ENCODE measurements around the gene RNU6-8.

RNU6-8 gene

DNA sequence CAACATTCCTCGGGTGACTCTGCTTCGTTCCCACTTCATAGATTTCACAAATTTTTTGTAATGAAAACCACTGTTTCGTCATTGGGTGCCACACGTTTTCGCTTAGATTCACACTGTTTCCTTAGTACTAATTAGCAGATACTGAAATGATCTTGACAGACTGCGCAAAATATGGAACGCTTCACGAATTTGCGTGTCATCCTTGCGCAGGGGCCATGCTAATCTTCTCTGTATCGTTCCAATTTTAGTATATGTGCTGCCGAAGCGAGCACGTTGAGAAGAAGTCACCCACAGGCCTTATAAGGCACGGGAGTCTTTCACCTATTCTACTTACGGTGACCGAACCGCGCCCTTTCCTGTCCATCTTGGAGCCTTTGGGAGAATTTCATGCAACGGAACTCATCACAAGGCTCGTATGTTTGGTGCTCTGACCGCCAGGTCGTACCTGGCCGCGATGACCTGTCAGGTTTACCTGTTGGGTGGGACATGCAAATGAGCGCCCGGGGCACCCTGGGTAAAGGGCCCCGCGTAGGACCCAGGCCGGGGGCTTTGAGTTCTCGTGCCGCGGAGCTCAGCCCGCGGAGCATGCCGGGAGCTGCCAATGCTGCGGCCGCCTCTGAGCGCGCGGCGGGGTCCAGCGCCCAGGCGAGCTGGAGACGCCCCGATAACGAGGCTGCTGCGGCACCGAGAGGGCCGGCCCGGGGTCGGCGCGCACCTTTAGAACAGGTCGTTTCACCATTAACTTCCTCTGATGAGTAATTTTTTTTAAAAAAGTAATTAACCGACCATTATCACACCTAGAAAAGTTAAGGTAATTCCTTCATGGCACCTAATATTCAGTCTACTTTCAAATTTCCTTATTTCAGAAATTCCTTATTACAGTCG is at the start of gene RNU6-8:
Gene RNU6-8, minus strand, starts transcription at position 272 of the 885 bp plus-strand sequence.
- peak; percentile 98 for DNase-seq

DNA sequence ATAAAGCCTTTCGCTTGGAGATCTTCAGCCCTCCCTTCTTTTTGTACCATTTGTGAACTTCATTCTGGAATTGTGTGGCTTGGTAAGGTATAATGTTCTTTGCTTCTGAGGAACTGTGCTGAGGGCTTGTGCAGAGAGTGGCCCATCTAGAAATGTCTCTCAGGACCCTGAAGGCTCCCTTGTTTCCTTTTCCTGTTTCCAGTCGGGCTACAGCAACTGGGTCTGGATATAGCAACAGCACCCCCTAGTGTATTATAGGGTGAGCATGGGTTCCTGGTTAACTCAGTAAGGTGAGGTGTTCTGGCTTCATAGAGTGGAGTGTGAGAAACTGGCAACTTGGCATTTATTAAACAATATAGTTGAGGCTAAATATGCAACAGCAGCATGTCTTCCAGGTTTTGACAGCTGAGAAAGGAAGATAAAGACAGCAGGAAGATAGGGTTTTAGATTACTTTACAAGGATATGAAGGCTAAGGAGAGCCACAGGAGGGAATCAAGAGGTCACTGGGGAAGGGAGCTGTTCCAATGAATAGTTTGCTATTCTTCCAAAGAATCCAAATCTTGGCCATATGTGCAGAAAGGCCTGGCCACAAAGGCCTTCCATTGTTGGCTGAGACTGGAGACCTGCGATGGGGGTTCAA is 49.1 kb upstream of the RNU6-8 start:
- peak; percentile 76 for DNase-seq

DNA sequence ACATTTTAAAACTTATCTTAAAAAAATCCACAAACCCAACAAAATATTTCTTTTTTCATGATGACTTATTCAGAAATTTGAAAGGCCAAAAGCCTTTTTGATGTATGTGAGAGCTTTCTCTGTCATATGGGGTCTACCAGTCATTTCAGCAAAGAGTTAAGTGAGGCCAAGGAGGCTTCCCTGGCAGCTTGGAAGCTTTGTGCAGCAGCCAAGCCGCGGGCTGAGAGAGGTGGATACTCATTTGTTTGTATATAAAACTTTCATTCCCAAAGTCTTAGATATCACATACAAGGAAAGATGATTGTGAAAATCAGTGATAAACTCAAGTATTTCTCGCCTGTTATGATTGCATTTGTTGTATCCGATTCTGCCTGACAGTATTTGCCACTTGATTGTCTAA is 48.5 kb upstream of the RNU6-8 start:
- DNase-seq: no peak

DNA sequence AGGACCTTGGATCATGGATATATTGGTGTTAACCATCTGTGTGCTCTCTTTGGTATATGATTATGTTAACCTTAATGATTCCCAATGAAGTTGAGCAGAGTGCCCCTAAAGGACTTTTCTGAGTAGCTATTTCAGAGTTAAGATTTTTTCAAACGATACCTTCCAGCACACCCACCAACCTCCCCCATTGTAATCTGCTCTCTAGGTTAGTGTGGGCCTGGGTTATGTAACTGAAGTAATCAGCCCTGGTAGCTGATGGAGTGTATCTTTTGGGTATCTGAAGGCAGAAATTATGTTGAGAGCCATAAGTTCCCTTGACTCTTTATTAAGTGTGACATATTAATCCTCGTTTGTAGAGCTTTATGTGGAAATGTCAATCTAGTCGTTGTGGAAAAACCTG is 47.6 kb upstream of the RNU6-8 start:
- DNase-seq: no peak

DNA sequence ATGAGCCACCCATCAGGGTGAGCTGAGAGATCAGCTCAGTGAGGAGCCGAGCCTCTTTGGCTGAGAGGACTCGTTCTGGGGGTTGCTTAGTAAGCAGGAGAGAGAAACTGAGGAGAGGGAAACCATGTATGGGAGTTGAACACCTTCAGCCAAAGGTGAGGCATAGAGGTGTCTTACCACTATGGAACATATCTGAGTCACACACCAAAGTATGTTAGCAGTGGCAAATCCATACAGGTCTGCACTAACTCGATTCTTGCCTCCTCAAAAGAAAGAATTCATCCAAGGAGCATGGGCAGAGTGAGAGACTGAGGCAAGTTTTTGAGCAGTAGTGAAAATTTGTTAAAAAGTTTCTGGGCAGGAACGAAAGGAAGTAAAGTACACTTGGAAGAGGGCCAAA is 46.7 kb upstream of the RNU6-8 start:
- no peak for DNase-seq

DNA sequence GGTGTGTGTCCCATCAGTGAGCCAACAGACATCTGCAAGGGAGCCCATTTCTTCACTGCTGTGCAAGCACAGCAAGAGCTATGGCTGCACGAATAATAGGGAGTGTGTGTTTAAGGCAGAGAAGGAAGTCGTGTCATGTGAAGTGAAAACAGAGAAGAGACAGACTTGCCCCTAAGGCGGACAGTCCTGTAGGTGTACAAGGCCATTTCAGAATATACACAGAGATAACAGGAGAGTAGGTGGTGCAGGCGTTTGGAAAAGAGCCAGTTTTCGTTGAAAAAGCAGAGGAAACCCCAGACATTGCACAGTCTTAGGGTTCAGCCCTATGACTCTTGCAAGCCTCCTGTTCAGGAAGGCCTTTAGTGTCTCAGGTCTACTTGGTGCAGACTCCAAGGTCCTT is 46.3 kb upstream of the RNU6-8 start:
- no peak for DNase-seq

DNA sequence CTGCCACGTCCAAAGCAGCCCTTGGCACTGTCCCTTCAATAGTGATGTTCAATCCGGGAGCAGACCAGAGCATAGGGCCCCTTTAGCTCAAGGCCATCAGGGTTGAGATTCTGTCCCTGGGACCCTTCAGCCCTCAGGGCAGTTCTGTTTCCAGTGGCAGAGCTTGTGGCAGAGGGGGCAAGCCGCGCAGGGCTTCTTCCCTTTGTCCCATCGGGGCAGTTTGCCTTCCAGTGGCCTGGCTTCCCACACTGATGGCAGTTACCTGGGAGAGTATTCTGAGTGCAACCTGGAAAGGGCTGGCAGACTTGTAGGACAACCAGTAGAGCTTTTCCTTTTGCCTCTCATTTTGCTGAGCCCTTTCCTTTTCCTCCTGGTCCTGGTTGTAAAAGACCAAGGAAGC is 43.7 kb upstream of the RNU6-8 start:
- no peak for DNase-seq

DNA sequence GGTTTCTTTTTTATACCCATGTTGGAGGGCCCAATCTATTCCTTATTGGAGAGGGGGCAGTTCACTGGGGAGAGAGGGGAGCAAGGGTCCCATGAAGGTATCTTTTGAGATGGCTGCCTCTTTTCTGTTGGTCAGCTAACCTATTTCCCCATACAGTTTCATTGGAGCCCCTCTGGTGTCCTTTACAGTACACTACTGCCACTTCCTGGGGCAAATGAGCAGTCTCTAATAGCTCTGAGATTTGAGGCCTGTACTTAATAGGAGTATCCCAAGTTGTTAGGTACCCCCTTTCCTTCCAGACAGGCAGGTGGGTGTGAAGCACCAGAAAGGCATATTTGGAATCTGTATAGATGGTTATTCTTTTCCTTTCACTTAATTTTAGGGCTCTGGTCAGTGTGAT is 41.3 kb upstream of the RNU6-8 start:
- DNase-seq: no peak

DNA sequence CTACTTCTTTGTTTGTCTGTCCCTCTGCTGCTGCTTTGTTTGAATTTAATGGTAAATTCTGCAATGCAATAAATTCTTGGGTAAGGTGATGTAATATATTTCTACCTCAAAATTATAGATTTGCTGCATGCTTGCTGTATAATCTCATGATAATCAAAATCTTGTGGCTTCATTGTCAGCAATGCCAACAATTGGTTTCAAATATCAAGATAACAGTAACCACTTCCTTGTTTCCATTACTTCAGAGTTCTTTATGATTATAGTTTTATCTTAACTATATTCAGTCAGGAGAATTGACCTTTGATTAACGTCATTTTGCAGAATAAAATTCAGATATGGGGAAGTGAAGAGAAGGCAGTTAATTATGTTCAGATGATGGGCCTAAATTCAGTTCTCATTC is 30.2 kb upstream of the RNU6-8 start:
- DNase-seq: no peak

DNA sequence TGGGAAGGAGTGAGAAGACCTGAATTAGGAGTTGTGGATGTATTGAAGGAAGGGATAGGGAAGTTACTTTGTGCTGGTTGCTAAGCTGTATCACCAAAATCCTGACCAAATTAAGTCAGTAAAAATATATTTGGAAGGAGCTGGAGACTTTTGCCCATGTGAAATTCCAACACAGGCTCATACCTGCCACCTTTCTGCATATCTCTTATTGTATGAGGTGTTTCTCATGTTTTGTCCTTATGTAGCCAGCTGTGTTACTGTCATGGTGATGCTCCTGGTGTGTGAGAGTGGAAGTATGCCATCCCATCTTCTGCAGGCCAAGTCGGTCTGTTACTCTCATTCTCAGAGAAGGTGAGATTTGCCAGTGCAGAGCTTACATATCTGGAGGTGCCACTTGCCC is 29.4 kb upstream of the RNU6-8 start:
- no peak for DNase-seq

DNA sequence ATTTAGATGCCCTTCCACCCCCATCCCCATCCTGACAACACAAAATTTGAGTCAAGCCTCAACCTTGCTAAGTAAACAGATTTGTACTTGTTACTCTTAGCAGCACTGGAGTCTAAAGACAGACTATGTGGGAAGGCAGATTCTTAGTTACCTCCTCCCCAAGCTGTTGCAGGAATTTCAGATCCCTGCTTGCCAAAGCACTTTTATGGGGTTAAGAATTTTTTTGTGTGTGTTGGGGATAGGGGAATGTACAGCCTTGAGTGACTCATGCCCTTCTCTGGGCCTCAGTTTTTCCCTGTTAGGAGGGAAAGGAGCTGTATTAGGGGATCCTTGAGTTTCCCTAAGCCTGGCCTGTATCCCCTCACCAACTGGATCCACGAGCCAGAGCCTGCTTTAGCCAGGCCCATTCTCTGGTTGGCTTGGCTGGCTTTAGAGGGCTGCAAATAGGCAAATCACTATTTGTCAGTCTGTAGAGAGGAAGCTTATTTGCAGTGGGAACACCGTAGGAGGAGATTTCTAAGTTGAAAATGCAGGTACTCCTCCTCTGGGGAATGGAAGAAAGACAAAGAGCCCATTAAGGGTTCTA is 27.7 kb upstream of the RNU6-8 start:
- DNase-seq: no peak

DNA sequence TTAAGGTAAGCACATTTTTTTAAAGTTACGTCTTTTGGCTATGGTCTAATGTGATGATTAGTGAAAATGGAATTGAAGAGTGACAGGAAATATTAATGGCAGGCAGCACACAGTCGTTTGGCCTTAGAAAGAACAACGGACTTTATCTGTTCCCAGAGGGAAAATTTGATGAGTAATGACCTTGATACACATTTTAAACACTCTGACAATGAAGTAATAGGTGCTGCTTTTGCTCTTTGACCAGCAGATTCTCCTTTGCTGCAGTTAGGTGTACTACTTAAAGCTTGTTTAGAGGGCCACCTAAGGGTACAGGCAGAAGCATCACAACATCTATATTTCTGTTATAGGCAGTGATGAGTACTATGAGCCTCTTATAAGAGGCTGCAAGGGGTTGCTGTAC is 27.1 kb upstream of the RNU6-8 start:
- no peak for DNase-seq

DNA sequence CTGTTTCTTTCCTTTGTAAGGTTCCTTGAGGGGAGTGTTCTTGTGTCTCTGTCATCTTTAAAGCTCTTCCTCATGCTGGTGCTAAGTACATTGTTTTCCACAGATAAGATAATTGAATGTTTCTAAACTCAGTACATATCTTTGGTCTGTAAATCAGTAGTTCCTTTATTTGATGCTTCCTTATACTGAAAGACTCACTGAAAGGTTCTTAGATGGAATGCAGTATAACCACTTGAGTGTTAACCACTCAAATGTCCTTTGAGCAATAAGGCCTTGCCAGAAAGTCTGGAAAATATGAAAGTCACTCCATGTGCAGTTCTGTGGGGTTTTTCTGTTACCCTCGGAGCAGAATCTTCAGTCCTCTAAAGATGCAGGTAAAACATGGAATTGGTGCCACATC is 23.0 kb upstream of the RNU6-8 start:
- no peak for DNase-seq

DNA sequence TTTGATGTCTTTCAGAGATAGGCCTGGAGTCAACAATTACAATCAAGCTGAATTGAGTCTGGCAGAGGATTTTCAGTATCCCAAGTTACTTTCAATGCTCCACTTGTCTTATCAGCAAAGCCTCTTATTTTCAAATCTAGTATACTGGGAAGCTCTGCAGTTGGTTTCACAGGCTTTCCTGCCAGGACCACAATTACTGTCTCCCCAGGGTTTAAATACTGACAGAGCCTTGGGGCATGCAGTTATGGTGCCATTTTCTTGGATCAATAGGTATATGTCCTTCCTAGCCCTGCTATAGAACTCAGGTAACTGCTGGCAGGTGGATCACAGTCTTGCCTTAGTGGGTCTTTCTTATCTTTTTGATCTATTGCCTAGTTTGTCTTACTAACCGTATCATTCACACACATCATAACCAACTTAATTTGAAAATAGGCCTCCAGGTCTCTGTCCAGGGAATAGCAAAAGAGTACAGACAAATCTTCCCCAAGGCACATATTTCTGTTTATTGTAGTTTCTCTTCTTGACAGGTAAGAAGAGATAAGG is 22.4 kb upstream of the RNU6-8 start:
- DNase-seq: no peak

DNA sequence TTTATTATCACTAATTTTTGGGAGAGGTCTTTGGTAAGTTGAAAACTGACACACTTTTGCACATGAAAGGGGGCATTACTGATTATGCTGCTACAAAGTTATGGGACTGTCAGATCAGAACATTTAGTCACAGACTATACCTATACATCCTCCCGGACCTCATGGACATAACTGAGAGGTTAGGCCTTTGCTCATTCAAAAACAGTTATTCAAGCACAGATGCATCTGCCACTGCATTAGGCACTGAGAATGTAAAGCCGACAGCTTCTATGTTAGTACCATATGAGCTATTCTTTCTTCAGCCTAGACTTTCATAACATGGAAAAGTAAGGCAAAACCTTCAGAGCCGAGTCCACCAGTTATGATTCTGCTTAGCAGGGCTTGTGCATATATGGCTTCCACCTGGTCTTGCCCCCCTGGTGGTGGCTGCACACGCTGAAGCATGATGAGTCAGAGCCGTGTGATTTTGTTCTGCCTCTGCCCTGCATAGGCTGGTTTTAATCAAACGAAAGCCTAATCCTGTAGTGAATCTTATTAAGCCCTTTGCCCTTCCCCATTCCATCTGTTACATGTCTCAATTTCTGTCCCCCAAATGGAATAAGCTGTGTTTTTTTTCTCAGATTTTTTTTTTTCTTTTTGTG is 21.8 kb upstream of the RNU6-8 start:
- peak; percentile 38 for DNase-seq

DNA sequence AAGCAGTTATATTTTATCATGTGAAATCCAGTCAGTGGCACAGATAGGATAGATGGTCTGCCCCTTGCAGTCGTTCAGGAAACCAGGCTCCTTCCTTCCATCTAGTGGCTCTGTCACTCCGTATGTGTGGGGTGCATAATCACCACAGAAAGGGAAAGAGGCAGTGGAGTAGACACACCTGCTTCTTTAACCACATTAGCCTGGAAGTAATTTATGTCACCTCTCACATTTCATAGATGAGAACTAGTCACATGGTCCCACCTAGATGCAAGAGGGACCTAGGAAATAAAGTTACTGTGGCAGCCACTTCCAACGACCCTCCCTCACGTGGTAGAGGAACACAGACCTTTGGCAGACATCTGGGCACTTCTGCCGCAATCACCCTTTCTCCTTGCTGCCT is 14.2 kb upstream of the RNU6-8 start:
- DNase-seq: no peak

DNA sequence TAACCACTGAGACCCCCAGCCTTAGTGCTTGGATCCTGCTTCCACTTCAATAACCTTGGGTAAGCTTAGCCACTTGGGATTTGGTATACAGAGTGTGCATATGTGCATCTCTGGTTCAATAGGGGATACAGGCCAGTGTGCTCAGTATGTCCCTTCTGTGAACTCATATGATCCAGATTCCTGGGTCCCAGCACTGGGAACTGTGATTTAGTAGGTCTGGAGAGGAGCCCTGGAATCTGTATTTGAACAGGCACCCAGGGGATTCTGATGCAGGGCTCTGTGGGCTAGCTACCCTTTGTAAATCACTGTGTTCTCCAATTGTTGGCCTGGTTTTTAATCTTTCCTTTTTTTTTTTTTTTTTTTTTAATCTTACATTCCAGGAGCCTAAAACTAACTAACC is 9.8 kb upstream of the RNU6-8 start:
- no peak for DNase-seq

DNA sequence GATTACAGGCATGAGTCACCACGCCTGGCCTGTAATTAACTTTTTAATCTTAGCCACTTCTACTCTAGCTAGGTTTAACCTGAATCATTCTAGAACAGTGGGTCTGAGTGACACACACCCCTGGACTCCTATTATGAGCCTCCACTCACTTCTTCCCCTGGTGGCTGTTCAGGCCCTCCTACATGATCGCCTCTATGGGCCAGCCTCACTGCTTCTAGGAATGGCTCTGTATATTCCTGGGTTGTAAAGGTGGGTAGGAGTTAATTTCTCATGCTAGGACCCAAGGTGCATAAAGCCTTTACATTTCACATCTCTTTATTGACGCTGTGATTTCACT is 8.0 kb upstream of the RNU6-8 start:
- no peak for DNase-seq

DNA sequence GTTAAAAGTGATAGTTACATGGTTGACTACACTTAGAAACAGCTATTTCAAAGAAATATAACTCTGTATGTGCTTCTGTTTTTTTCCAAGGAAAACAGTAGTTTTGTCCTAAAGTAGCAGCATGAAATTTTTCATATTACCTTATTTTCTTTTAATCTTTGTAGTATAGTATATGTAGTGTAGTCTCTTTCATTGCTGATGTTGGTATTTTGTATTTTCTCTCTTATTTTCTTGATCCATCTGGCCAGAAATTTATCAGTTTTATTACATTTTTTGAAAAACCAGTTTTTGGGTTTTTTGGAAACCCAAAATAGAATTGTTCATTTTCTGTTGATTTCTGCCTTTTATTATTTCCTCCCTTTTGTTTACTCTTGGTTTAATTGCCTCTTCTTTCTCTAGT is 6.4 kb upstream of the RNU6-8 start:
- no peak for DNase-seq

DNA sequence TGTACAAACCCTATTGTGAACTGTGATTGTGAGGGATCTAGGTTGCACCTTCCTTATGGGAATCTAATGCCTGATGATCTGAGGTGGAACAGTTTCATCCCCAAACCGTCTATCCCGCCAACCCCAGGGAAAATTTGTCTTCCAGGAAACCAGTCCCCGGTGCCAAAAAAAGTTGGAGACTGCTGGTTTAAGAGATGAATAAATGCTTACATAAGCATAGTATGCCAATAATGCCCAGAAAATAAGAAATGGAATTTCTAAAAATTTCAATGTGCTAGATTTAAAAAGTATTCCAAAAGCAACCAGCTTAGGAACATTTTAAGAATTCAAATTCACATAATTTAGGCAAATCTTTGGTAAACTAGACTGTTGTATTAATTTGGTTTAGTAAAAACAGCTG is 5.4 kb upstream of the RNU6-8 start:
- DNase-seq: no peak

DNA sequence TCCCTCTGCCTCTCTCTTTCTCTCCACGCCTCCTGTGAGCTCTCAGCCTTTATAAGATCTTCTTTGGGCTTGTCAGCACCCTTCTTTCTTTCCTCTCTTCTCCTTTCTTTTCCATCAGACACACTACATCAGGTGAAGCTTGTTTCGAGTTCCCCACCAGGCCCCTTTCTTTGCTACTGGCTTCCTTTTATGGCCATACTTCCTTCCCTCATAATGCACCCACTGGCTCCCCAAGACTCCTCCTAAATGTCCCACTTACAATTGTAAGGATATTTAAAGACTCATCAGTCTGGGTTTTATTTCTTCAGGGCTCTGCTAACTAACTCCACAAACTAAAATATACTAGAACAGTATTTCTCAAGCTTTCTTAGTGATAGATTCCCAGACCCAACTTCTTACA is 3.5 kb upstream of the RNU6-8 start:
- no peak for DNase-seq

DNA sequence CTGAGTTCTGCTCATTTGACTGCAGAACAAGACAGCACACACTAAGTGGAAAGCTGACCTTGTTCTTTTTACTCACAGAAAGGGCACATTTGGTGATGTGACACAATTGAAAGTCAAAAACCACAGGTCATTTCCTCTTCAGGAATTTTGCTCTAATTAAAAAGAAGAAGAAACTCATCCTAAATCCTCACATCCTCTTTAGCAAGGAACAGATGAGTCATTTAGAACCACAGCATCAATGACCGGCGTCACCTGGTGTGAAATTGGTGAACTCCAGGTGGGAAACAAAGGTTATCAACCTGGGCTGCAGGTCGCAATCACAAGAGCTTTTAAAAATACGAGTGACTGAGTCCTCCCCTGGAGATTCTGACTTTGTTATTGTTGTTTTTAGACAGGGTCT is 2.9 kb upstream of the RNU6-8 start:
- no peak for DNase-seq

DNA sequence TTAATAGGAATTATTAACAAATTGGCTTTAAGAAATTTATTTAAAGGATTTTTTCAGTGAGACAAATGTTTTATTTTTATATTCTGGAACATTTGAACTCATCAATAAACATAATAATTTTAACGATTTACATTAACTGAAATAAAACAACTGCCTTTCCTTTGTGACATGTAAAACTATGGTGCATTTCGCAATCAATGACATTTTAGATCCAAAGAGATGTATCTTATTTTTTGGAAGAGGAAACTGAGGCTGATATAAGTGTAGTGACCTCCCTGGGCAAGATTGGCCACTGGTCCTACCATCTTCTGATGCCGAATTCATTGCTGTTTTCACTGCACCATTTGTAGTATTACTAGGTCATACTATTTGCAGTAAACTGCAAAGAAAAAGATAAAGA is 2.5 kb upstream of the RNU6-8 start:
- no peak for DNase-seq

DNA sequence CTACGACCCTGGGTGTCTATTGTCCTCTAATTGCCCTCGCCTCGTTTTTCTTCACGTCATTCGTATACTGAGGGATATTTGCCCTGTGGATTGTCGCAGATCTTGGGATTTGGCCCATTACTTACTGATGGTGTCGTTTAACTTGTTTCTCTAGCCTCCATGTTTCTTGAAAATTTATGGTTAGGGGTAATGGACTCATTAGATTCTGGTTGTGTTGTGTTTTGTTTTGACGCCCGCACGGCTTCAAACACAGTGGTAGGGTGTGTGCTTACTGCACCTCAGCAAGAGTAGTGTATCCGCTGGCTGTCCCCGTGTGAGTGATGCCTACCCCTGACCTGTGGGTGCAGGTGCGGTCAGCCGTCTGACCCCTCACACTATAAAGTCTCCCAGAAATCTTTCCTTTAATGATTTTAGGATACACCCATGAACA is 874 bp upstream of the RNU6-8 start:
- DNase-seq: no peak
